Gastroesophageal sphincter (tissue), 4 donors: Measurements from ENCODE around the gene KLHL11. TPM values are rescaled to one million over a fixed set of nuclear protein-coding genes. Genes with fewer than 3 reads are reported as not detected.
A peak's percentile ranks its signal among the peaks of the same experiment; 100 is the strongest.

Experiments used
- ATAC-seq: fragments of 150-250 bp; one replicate; pipeline ENCODE4 v1.9.1; 2016; ENCODE audit warnings: mild to moderate bottlenecking, moderate library complexity
- H3K27ac ChIP-seq, 4 donors: fragments of 200-600 bp; sonication (generic) in 3 of 4; 1 replicate in 3 of 4; 2 replicates in 1 of 4; pipeline ENCODE4 v1.5.1; 2016 to 2019
- H3K27me3 ChIP-seq: fragments of 200-600 bp; sonication (generic); one replicate; pipeline ENCODE4 v1.5.1; 2019
- H3K36me3 ChIP-seq, 2 donors: fragments of 200-600 bp; sonication (generic); one replicate each; pipeline ENCODE4 v1.5.1; 2019; ENCODE audit warnings: control low read depth in 1 of 2
- H3K4me1 ChIP-seq, 3 donors: fragments of 200-600 bp; sonication (generic); 1 replicate in 2 of 3; 2 replicates in 1 of 3; pipeline ENCODE4 v1.5.1; 2016 to 2019; ENCODE audit warnings: control low read depth in 2 of 3
- H3K4me3 ChIP-seq, 2 donors: fragments of 200-600 bp; sonication (generic); one replicate each; pipeline ENCODE4 v1.5.1; 2019; ENCODE audit warnings: mild to moderate bottlenecking in 1 of 2, moderate library complexity in 1 of 2
- H3K9me3 ChIP-seq, 3 donors: fragments of 200-600 bp; sonication (generic); one replicate each; pipeline ENCODE4 v1.5.1; 2017 to 2019; ENCODE audit warnings: control low read depth in 2 of 3
- EP300 ChIP-seq: sonication (generic); formaldehyde crosslinking; IDR thresholded peaks from one replicate; pipeline ENCODE4 v1.6.1; 2017; ENCODE audit warnings: antibody characterized with exemption, mild to moderate bottlenecking
- POLR2A ChIP-seq, 2 donors: fragments of 450-650 bp; IDR thresholded peaks; one replicate each; pipeline ENCODE4 v1.6.1; 2017; ENCODE audit warnings: antibody characterized with exemption in 2 of 2, mild to moderate bottlenecking in 2 of 2, moderate library complexity in 1 of 2
- POLR2AphosphoS5 ChIP-seq: sonication (generic); formaldehyde crosslinking; IDR thresholded peaks from one replicate; pipeline ENCODE4 v1.6.1; 2017; ENCODE audit warnings: antibody characterized with exemption
- WGBS, 2 donors: methylation state at CpG; one replicate each; pipeline ENCODE4 v1.1.5; 2018; ENCODE audit warnings: low coverage in 1 of 2; 5-methylcytosine and 5-hydroxymethylcytosine counted together
- total RNA-seq, 4 donors: library from RNA; depleted of rRNA; stranded (reverse); fragments of >200 nt; gene quantifications; one replicate each; pipeline ENCODE4 v1.1.0, GENCODE V29; 2016
- TF ChIP-seq, protein P1 (sequence below), 4 experiments: fragments of 200-600 bp in 2 of 4; fragments of 450-650 bp in 2 of 4; sonication (generic) in 1 of 4; IDR thresholded peaks; one replicate each; pipeline ENCODE4 v1.5.1; 2017 to 2019; ENCODE audit warnings: antibody characterized with exemption in 4 of 4, mild to moderate bottlenecking in 2 of 4, moderate library complexity in 2 of 4

Gene KLHL11
- total RNA-seq, 4 donors from 2014 or later = 17.5 to 32.7 (median 22.7) TPM

- WGBS, 2 donors = 13 to 33% methylated on average over 3 to 5 of the region's 5 CpGs
- peak; percentile 79 for ATAC-seq
- Histone ChIP-seq H3K4me1 (peaks cover 0 to 21% (median 4%) of the 10 kb centered on the region in 3 donors), H3K27ac (peak overlapping the region; percentile 30 to 76 (median 74)), H3K36me3 (peaks cover 0 to 99% of the 10 kb centered on the region in 2 donors), H3K9me3 (no peaks in the 10 kb centered on the region), H3K27me3 (no peaks in the 10 kb centered on the region), H3K4me3 (no peak overlapping the region)
- TF ChIP-seq POLR2AphosphoS5 (peak; percentile 34), EP300 (no peak), POLR2A (IDR thresholded peaks at IDR 0.05) (no peak)
- TF ChIP-seq, protein P1, sequence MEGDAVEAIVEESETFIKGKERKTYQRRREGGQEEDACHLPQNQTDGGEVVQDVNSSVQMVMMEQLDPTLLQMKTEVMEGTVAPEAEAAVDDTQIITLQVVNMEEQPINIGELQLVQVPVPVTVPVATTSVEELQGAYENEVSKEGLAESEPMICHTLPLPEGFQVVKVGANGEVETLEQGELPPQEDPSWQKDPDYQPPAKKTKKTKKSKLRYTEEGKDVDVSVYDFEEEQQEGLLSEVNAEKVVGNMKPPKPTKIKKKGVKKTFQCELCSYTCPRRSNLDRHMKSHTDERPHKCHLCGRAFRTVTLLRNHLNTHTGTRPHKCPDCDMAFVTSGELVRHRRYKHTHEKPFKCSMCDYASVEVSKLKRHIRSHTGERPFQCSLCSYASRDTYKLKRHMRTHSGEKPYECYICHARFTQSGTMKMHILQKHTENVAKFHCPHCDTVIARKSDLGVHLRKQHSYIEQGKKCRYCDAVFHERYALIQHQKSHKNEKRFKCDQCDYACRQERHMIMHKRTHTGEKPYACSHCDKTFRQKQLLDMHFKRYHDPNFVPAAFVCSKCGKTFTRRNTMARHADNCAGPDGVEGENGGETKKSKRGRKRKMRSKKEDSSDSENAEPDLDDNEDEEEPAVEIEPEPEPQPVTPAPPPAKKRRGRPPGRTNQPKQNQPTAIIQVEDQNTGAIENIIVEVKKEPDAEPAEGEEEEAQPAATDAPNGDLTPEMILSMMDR (IDR thresholded peaks at IDR 0.05) = no peak
These were observed 30.4 kb upstream of the KLHL11 start for GRCh38 chr17:41895617-41896016.

- WGBS, 2 donors = 27 to 47% methylated on average over 5 of the region's 7 CpGs
- Histone ChIP-seq H3K27ac (peak overlapping the region in 3 of 4 donors; percentile 74 to 76 (median 75)), H3K27me3 (no peaks in the 10 kb centered on the region), H3K4me1 (peaks cover 0 to 21% (median 4%) of the 10 kb centered on the region in 3 donors), H3K9me3 (no peaks in the 10 kb centered on the region), H3K36me3 (peaks cover 0 to 100% of the 10 kb centered on the region in 2 donors), H3K4me3 (no peak overlapping the region)
- TF ChIP-seq POLR2AphosphoS5 = peak; percentile 67
- no peak for TF ChIP-seq POLR2A (IDR thresholded peaks at IDR 0.05)
- TF ChIP-seq, protein P1 (IDR thresholded peaks at IDR 0.05) = no peak
- peak; percentile 84 for ATAC-seq
These were observed 29.6 kb upstream of the KLHL11 start for GRCh38 chr17:41894791-41895331.

- ATAC-seq = no peak
- no peak overlapping the region for H3K4me3 ChIP-seq
- WGBS, 2 donors = 78 to 86% methylated on average over 3 of the region's 3 CpGs
- no peak overlapping the region for H3K27ac ChIP-seq
- TF ChIP-seq EP300 (no peak), POLR2A (IDR thresholded peaks at IDR 0.05) (no peak), POLR2AphosphoS5 (no peak)
- TF ChIP-seq, protein P1 (IDR thresholded peaks at IDR 0.05) = no peak
- H3K9me3 ChIP-seq = no peaks in the 10 kb centered on the region
- H3K4me1 ChIP-seq = peaks cover 0 to 21% (median 4%) of the 10 kb centered on the region in 3 donors
- H3K36me3 ChIP-seq = peaks cover 0 to 100% of the 10 kb centered on the region in 2 donors
- H3K27me3 ChIP-seq = no peaks in the 10 kb centered on the region
These were observed 28.2 kb upstream of the KLHL11 start for GRCh38 chr17:41893384-41893783.

DNA sequence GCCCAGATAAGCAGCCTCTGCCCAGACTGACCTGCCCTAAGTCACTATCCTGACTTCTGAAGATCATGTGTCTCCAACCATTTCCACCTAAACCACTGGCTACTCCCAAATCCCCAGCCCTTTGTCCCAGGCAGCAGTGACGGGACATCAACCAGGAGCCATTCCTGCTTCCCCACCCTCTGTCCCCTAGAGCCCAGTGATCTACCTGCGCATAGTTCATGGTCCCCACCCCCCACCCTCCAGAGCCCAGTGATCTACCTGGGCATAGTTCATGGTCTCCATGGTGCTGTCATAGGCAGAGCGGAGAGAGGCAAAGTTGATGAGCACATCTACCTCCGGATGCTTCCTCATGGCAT, 26.8 kb upstream of the KLHL11 start:
- Histone ChIP-seq H3K4me1 (peaks cover 0 to 21% (median 4%) of the 10 kb centered on the region in 3 donors), H3K36me3 (peaks cover 0 to 100% of the 10 kb centered on the region in 2 donors), H3K27ac (no peak overlapping the region), H3K27me3 (no peaks in the 10 kb centered on the region), H3K9me3 (no peaks in the 10 kb centered on the region), H3K4me3 (no peak overlapping the region)
- WGBS, 2 donors = 100% methylated on average over 1 of the region's 4 CpGs; no CpG with 5 or more reads in 1 of the 2 donors
- no peak for ATAC-seq
- no peak for TF ChIP-seq EP300
- TF ChIP-seq, protein P1 (IDR thresholded peaks at IDR 0.05) = no peak
- TF ChIP-seq POLR2A (IDR thresholded peaks at IDR 0.05) = no peak
- no peak for TF ChIP-seq POLR2AphosphoS5
